DMS114 treated with DMSO at 0.1 percent for 48 hours (cell line): Measurements from ENCODE around the gene EFL1.

ENCODE experiments used
- DNase-seq: peaks from one replicate; lab custom pipeline; 2025; ENCODE audit not compliant: unreplicated experiment; lab: John Stamatoyannopoulos, UW

Gene EFL1

GRCh38 chr15:82086243-82086995 is 176.1 kb downstream of the EFL1 start:
- DNase-seq: no peak

GRCh38 chr15:82081914-82082762 is 180.4 kb downstream of the EFL1 start:
- DNase-seq: no peak

DNA sequence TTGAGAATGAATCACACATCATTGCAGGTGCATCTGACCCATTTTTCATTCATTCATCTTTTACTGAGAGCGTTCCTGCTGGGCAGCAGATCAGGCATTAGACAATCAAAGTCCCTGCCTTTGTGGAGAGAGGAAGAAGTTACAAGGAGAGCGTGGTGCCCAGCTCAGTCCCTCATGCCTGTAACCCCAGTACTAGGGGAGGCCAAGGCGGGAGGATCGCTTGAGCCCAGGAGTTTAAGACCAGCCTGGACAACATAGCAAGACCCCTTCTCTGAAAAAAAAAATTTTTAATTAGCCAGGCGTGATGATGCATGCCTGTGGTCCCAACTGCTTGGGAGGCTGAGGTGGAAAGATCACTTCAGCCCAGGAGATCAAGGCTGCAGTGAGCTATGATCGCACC is 181.8 kb downstream of the EFL1 start:
- DNase-seq: no peak
